Neutrophil (primary cell): Measurements from ENCODE around the gene CYP17A1.
"Not testable (repeated sequence)": the region's sequence is repeated elsewhere in the genome, so short reads cannot be mapped to it uniquely, and the experiment has no call there.

Source experiments
- H3K27ac ChIP-seq: fragments of 200-600 bp; sonication (generic); 2 replicates; pipeline ENCODE4 v1.5.1; 2016; ENCODE audit warnings: mild to moderate bottlenecking, moderate library complexity
- H3K27me3 ChIP-seq: fragments of 200-600 bp; sonication (generic); 2 replicates; pipeline ENCODE4 v1.6.0; 2016; ENCODE audit warnings: mild to moderate bottlenecking
- H3K36me3 ChIP-seq: fragments of 200-600 bp; sonication (generic); 2 replicates; pipeline ENCODE4 v1.5.1; 2017
- H3K4me1 ChIP-seq, 2 experiments: fragments of 200-600 bp in 1 of 2; sonication (generic) in 1 of 2; 1 replicate in 1 of 2; 2 replicates in 1 of 2; pipeline versions ENCODE4 v1.5.1 to v1.6.1; 2013 to 2016; ENCODE audit warnings: low read depth in 1 of 2, low read length in 1 of 2, mild to moderate bottlenecking in 1 of 2, moderate library complexity in 1 of 2; ENCODE audit not compliant: control insufficient read depth in 1 of 2, insufficient read depth in 1 of 2
- H3K4me3 ChIP-seq, 2 experiments: fragments of 200-600 bp in 1 of 2; sonication (generic) in 1 of 2; 1 replicate in 1 of 2; 2 replicates in 1 of 2; pipeline ENCODE4 v1.5.1; 2013 to 2016; ENCODE audit warnings: low read depth in 1 of 2, low read length in 1 of 2, mild to moderate bottlenecking in 1 of 2, moderate library complexity in 1 of 2
- H3K9me3 ChIP-seq: fragments of 200-600 bp; sonication (generic); 2 replicates; pipeline ENCODE4 v1.5.1; 2016
- CTCF ChIP-seq: fragments of 200-600 bp; sonication (generic); IDR thresholded peaks from 2 replicates; pipeline ENCODE4 v1.5.1; 2016; ENCODE audit warnings: antibody characterized with exemption

CYP17A1 gene

GRCh38 chr10:102859911-102860310 lies 22.7 kb upstream of the CYP17A1 start:
- Histone ChIP-seq H3K4me3 (no peak overlapping the region), H3K36me3 (peaks cover 17% of the 10 kb centered on the region), H3K9me3 (no peaks in the 10 kb centered on the region), H3K4me1 (no peaks in the 10 kb centered on the region), H3K27ac (no peak overlapping the region), H3K27me3 (no peaks in the 10 kb centered on the region)
- TF ChIP-seq CTCF: no peak

- no peak for TF ChIP-seq CTCF
- H3K4me3 ChIP-seq: no peak overlapping the region
- H3K36me3 ChIP-seq: peaks cover 7% of the 10 kb centered on the region
- H3K9me3 ChIP-seq: no peaks in the 10 kb centered on the region
- peaks cover 0 to 11% of the 10 kb centered on the region in 2 experiments for H3K4me1 ChIP-seq
- H3K27me3 ChIP-seq: no peaks in the 10 kb centered on the region
- no peak overlapping the region for H3K27ac ChIP-seq
These were observed 19.7 kb upstream of the CYP17A1 start for GRCh38 chr10:102856758-102857424.

GRCh38 chr10:102855731-102856436 lies 18.7 kb upstream of the CYP17A1 start:
- not testable (repeated sequence) for H3K9me3 ChIP-seq, H3K4me3 ChIP-seq, H3K27ac ChIP-seq, H3K36me3 ChIP-seq, H3K27me3 ChIP-seq
- peaks cover 0 to 11% of the 10 kb centered on the region in 2 experiments for H3K4me1 ChIP-seq

- H3K4me1 ChIP-seq: peaks cover 0 to 11% of the 10 kb centered on the region in 2 experiments
- H3K4me3 ChIP-seq, H3K9me3 ChIP-seq, H3K36me3 ChIP-seq, H3K27ac ChIP-seq, H3K27me3 ChIP-seq: not testable (repeated sequence)
These were observed 16.0 kb upstream of the CYP17A1 start for GRCh38 chr10:102853237-102853636.

- TF ChIP-seq CTCF: no peak
These were observed 12.9 kb upstream of the CYP17A1 start for GRCh38 chr10:102850025-102850518.

GRCh38 chr10:102845352-102845902 lies 8.2 kb upstream of the CYP17A1 start:
- Histone ChIP-seq H3K9me3 (no peaks in the 10 kb centered on the region), H3K4me3 (no peak overlapping the region), H3K27ac (no peak overlapping the region), H3K36me3 (no peaks in the 10 kb centered on the region), H3K4me1 (no peaks in the 10 kb centered on the region), H3K27me3 (peaks cover 3% of the 10 kb centered on the region)
- no peak for TF ChIP-seq CTCF

More at GRCh38 chr10:102850025-102850518, 12.9 kb upstream of the CYP17A1 start:
- H3K27ac ChIP-seq: no peak overlapping the region
- H3K4me1 ChIP-seq: peaks cover 0 to 11% of the 10 kb centered on the region in 2 experiments
- H3K36me3 ChIP-seq: no peaks in the 10 kb centered on the region
- no peak overlapping the region for H3K4me3 ChIP-seq
- no peaks in the 10 kb centered on the region for H3K9me3 ChIP-seq
- no peaks in the 10 kb centered on the region for H3K27me3 ChIP-seq

GRCh38 chr10:102844190-102844776 lies 7.1 kb upstream of the CYP17A1 start:
- not testable (repeated sequence) for H3K4me3 ChIP-seq, H3K4me1 ChIP-seq, H3K27ac ChIP-seq, H3K36me3 ChIP-seq, H3K9me3 ChIP-seq, H3K27me3 ChIP-seq

- not testable (repeated sequence) for H3K27ac ChIP-seq, H3K9me3 ChIP-seq, H3K36me3 ChIP-seq, H3K4me3 ChIP-seq, H3K27me3 ChIP-seq, H3K4me1 ChIP-seq
These were observed 5.9 kb upstream of the CYP17A1 start for GRCh38 chr10:102843139-102843538.
